SH-SY5Y (cell line): Measurements from ENCODE around the gene ANKS6.

Source experiments
- GATA2 ChIP-seq: IDR thresholded peaks from 2 replicates; pipeline ENCODE4 v1.6.1; 2011; ENCODE audit warnings: mild to moderate bottlenecking, low read depth, low read length
- GATA3 ChIP-seq: IDR thresholded peaks from 2 replicates; pipeline ENCODE4 v1.6.1; 2011; ENCODE audit warnings: low read depth, mild to moderate bottlenecking, low read length, moderate library complexity

GRCh38 chr9:98778711-98779530 is 17.4 kb downstream of the ANKS6 start:
- TF ChIP-seq GATA3 (no peak), GATA2 (no peak)
